Esophagus squamous epithelium (tissue), 4 donors: Measurements from ENCODE around the gene ENOX1.

Experiments used
- CTCF ChIP-seq, 6 experiments: fragments of 450-650 bp in 4 of 6; fragments of 200-600 bp in 2 of 6; sonication (generic) in 2 of 6; IDR thresholded peaks; one replicate each; pipeline ENCODE4 v1.5.1; 2016 to 2019; ENCODE audit warnings: antibody characterized with exemption in 6 of 6, mild to moderate bottlenecking in 4 of 6, moderate library complexity in 4 of 6
- POLR2A ChIP-seq, 4 donors: fragments of 450-650 bp; IDR thresholded peaks; one replicate each; pipeline ENCODE4 v1.6.1; 2017; ENCODE audit warnings: antibody characterized with exemption in 4 of 4, mild to moderate bottlenecking in 4 of 4, moderate library complexity in 3 of 4

GRCh38 chr13:43698009-43698408 is 88.8 kb downstream of the ENOX1 start:
- TF ChIP-seq CTCF (IDR thresholded peaks at IDR 0.05) = no peak
- TF ChIP-seq POLR2A (IDR thresholded peaks at IDR 0.05) = no peak
